GM13976 (cell line): ENCODE data around the gene DLST.

Experiments
- DNase-seq: peaks from one replicate; pipeline ENCODE4 v3.0.0; 2012; ENCODE audit warnings: low spot score
- CTCF ChIP-seq: IDR thresholded peaks from 2 replicates; pipeline ENCODE4 v1.5.1; 2012; ENCODE audit warnings: borderline replicate concordance, mild to moderate bottlenecking; ENCODE audit not compliant: insufficient read depth; ENCODE audit errors: extremely low read depth, missing control alignments, control extremely low read depth
- in situ Hi-C: fragments of 300-500 bp; cut with MboI; formaldehyde crosslinking; loops from one replicate; pipeline ENCODE4 v1.12.0; 2022; ENCODE audit warnings: low sequenced_read_pairs, mixed read lengths, inconsistent platforms; ENCODE audit not compliant: unreplicated experiment

DLST gene

GRCh38 chr14:74859757-74860552 lies 21.8 kb upstream of the DLST start:
- in situ Hi-C loops: loop anchor here (10.0 kb wide), 1 partner anchor 235 kb away; no protein-coding TSS in a partner anchor
- TF ChIP-seq CTCF: no peak
- no peak for DNase-seq

GRCh38 chr14:74860899-74861733 lies 20.6 kb upstream of the DLST start:
- DNase-seq: peak; percentile 79
- peak; percentile 80 for TF ChIP-seq CTCF
- in situ Hi-C loops: no loop called here

- in situ Hi-C loops: no loop called here
- DNase-seq: no peak
- TF ChIP-seq CTCF: no peak
These were observed 20.0 kb upstream of the DLST start for GRCh38 chr14:74861734-74862090.

GRCh38 chr14:74863274-74863673 lies 18.4 kb upstream of the DLST start:
- in situ Hi-C loops: no loop called here
- DNase-seq: no peak
- no peak for TF ChIP-seq CTCF

- no peak for TF ChIP-seq CTCF
- no peak for DNase-seq
- in situ Hi-C loops: no loop called here
These were observed 17.5 kb upstream of the DLST start for GRCh38 chr14:74864198-74864597.

GRCh38 chr14:74865156-74865555 lies 16.6 kb upstream of the DLST start:
- DNase-seq: no peak
- TF ChIP-seq CTCF: no peak
- in situ Hi-C loops: no loop called here
